WTC11 (cell line): Measurements from ENCODE around the gene DRGX. TPM values are rescaled to one million over a fixed set of nuclear protein-coding genes. Genes with fewer than 3 reads are reported as not detected.

Source experiments
- ATAC-seq: fragments of 200-7000 bp; cut with Tn5 transposase; 2 replicates; pipeline ENCODE4 v1.10.0; 2021; ENCODE audit warnings: mild to moderate bottlenecking, moderate library complexity
- CTCF ChIA-PET: fragments of 300-600 bp; sonication (Branson Sonifier 250); formaldehyde crosslinking; loops from one replicate; lab custom pipeline; 2021; ENCODE audit warnings: antibody characterized with exemption; lab: Charles Lee
- POLR2A ChIA-PET: fragments of 350-600 bp; sonication (Branson Sonifier 250); formaldehyde crosslinking; loops from one replicate; lab custom pipeline; 2021; ENCODE audit warnings: antibody characterized with exemption; lab: Charles Lee
- DNase-seq: peaks from one replicate; pipeline ENCODE4 v3.0.0; 2021; ENCODE audit warnings: low spot score
- H3K27ac Mint-ChIP-seq: 2 replicates; pipeline ENCODE4 v1.8.0; 2021; ENCODE audit warnings: mixed read lengths
- H3K27me3 Mint-ChIP-seq: 2 replicates; pipeline ENCODE4 v1.8.0; 2021; ENCODE audit warnings: low read depth, mild to moderate bottlenecking, moderate library complexity, mixed read lengths
- H3K36me3 Mint-ChIP-seq: 2 replicates; pipeline ENCODE4 v1.8.0; 2021; ENCODE audit warnings: mixed read lengths
- H3K4me1 Mint-ChIP-seq: 2 replicates; pipeline ENCODE4 v1.8.0; 2022; ENCODE audit warnings: mixed read lengths
- H3K4me3 Mint-ChIP-seq: 2 replicates; pipeline ENCODE4 v1.8.0; 2021; ENCODE audit warnings: mild to moderate bottlenecking, moderate library complexity, mixed read lengths
- H3K9me3 Mint-ChIP-seq: 2 replicates; pipeline ENCODE4 v1.8.0; 2021; ENCODE audit warnings: mixed read lengths
- AFF4 ChIP-seq: sonication (generic); formaldehyde crosslinking; IDR thresholded peaks from 2 replicates; pipeline ENCODE4 v1.8.1; 2023; ENCODE audit warnings: mild to moderate bottlenecking, missing genetic modification reagents, borderline replicate concordance
- AR ChIP-seq: fragments of 250-450 bp; sonication (Bioruptor Pico); IDR thresholded peaks from 2 replicates; pipeline ENCODE4 v1.9.0; 2021; ENCODE audit warnings: mild to moderate bottlenecking
- ATF2 ChIP-seq: sonication (generic); formaldehyde crosslinking; IDR thresholded peaks from 2 replicates; pipeline ENCODE4 v1.8.1; 2022; ENCODE audit warnings: low read depth, missing genetic modification reagents, borderline replicate concordance
- E2F1 ChIP-seq: sonication (generic); formaldehyde crosslinking; IDR thresholded peaks from 2 replicates; pipeline ENCODE4 v1.8.0; 2022; ENCODE audit warnings: mild to moderate bottlenecking, missing genetic modification reagents
- ESRRA ChIP-seq: sonication (generic); formaldehyde crosslinking; IDR thresholded peaks from 2 replicates; pipeline ENCODE4 v1.8.1; 2022; ENCODE audit warnings: mild to moderate bottlenecking, missing genetic modification reagents, borderline replicate concordance
- FOXP1 ChIP-seq: sonication (generic); formaldehyde crosslinking; IDR thresholded peaks from 2 replicates; pipeline ENCODE4 v1.8.0; 2022; ENCODE audit warnings: missing genetic modification reagents, mild to moderate bottlenecking, moderate library complexity, borderline replicate concordance
- GRHL2 ChIP-seq: fragments of 250-450 bp; sonication (Bioruptor Pico); IDR thresholded peaks from 2 replicates; pipeline ENCODE4 v1.8.0; 2022; ENCODE audit warnings: mild to moderate bottlenecking, moderate library complexity; ENCODE audit not compliant: insufficient replicate concordance, severe bottlenecking
- HMGA2 ChIP-seq: fragments of 250-450 bp; sonication (Bioruptor Pico); IDR thresholded peaks from 2 replicates; pipeline ENCODE4 v1.4.0; 2021; ENCODE audit warnings: mild to moderate bottlenecking, moderate library complexity
- MAX ChIP-seq: sonication (generic); formaldehyde crosslinking; IDR thresholded peaks from 2 replicates; pipeline ENCODE4 v1.8.0; 2022; ENCODE audit warnings: mild to moderate bottlenecking, missing genetic modification reagents
- TEAD4 ChIP-seq: sonication (generic); formaldehyde crosslinking; IDR thresholded peaks from 2 replicates; pipeline ENCODE4 v1.8.0; 2022; ENCODE audit warnings: mild to moderate bottlenecking, missing genetic modification reagents
- TP53 ChIP-seq: sonication (generic); formaldehyde crosslinking; IDR thresholded peaks from 2 replicates; pipeline ENCODE4 v1.8.1; 2023; ENCODE audit warnings: mild to moderate bottlenecking, missing genetic modification reagents
- USF1 ChIP-seq: sonication (generic); formaldehyde crosslinking; IDR thresholded peaks from 2 replicates; pipeline ENCODE4 v1.8.0; 2022; ENCODE audit warnings: mild to moderate bottlenecking, missing genetic modification reagents
- ZBTB43 ChIP-seq: sonication (generic); formaldehyde crosslinking; IDR thresholded peaks from 2 replicates; pipeline ENCODE4 v1.8.1; 2023; ENCODE audit warnings: mild to moderate bottlenecking, missing genetic modification reagents
- ZNF138 ChIP-seq: sonication (generic); formaldehyde crosslinking; conservative IDR thresholded peaks from 2 replicates; pipeline ENCODE4 v1.8.1; 2022; ENCODE audit warnings: mild to moderate bottlenecking, moderate library complexity, missing genetic modification reagents
- ZNF396 ChIP-seq: fragments of 250-450 bp; sonication (Bioruptor Pico); IDR thresholded peaks from 2 replicates; pipeline ENCODE4 v1.8.0; 2021; ENCODE audit warnings: mild to moderate bottlenecking, moderate library complexity, borderline replicate concordance
- ZNF512 ChIP-seq: sonication (generic); formaldehyde crosslinking; IDR thresholded peaks from 2 replicates; pipeline ENCODE4 v1.8.1; 2022; ENCODE audit warnings: missing genetic modification reagents, borderline replicate concordance
- ZSCAN18 ChIP-seq: fragments of 250-450 bp; sonication (Bioruptor Pico); IDR thresholded peaks from 2 replicates; pipeline ENCODE4 v2.1.2; 2022; ENCODE audit warnings: mild to moderate bottlenecking, moderate library complexity
- total RNA-seq: library from RNA; stranded (reverse); gene quantifications from 3 replicates; pipeline ENCODE4 v1.2.3, GENCODE V29; 2021

DRGX gene
- total RNA-seq, 1 experiment from 2014 or later, result not detected

- H3K36me3 Mint-ChIP-seq, result no peaks in the 10 kb centered on the region
- H3K4me3 Mint-ChIP-seq, result no peak overlapping the region
- POLR2A ChIA-PET, result no interaction called here
- H3K27me3 Mint-ChIP-seq, result no peaks in the 10 kb centered on the region
- no peak for TF ChIP-seq HMGA2 (CRISPR knock-in tag)
- H3K27ac Mint-ChIP-seq, result no peak overlapping the region
- no peaks in the 10 kb centered on the region for H3K4me1 Mint-ChIP-seq
- peaks cover 12% of the 10 kb centered on the region for H3K9me3 Mint-ChIP-seq
- no peak for ATAC-seq
- CTCF ChIA-PET, result no interaction called here
- no peak for DNase-seq
Observed at GRCh38 chr10:49347827-49348226, 48.1 kb downstream of the DRGX start.

GRCh38 chr10:49347342-49347741, 48.5 kb downstream of the DRGX start:
- Mint-ChIP-seq H3K27ac (no peak overlapping the region), H3K9me3 (peaks cover 12% of the 10 kb centered on the region), H3K4me3 (no peak overlapping the region), H3K36me3 (no peaks in the 10 kb centered on the region), H3K4me1 (no peaks in the 10 kb centered on the region), H3K27me3 (no peaks in the 10 kb centered on the region)
- ATAC-seq, result no peak
- ChIA-PET POLR2A (no interaction called here), CTCF (no interaction called here)
- DNase-seq, result no peak
- TF ChIP-seq E2F1 (CRISPR knock-in tag), result no peak
- no peak for TF ChIP-seq ZSCAN18 (CRISPR knock-in tag)
- no peak for TF ChIP-seq ESRRA (CRISPR knock-in tag)
- no peak for TF ChIP-seq ZNF512 (CRISPR knock-in tag)
- TF ChIP-seq FOXP1 (CRISPR knock-in tag), result no peak
- no peak for TF ChIP-seq ZBTB43 (CRISPR knock-in tag)
- no peak for TF ChIP-seq AR
- no peak for TF ChIP-seq MAX (CRISPR knock-in tag)
- no peak for TF ChIP-seq TEAD4 (CRISPR knock-in tag)
- no peak for TF ChIP-seq GRHL2 (CRISPR knock-in tag)
- no peak for TF ChIP-seq ZNF396 (CRISPR knock-in tag)
- TF ChIP-seq AFF4 (CRISPR knock-in tag), result no peak
- TF ChIP-seq TP53 (CRISPR knock-in tag), result no peak
- no peak for TF ChIP-seq ZNF138
- no peak for TF ChIP-seq ATF2
- TF ChIP-seq USF1, result no peak
